Keratinocyte (primary cell): Measurements from ENCODE around the gene HMGCS2.

Experiments
- CTCF ChIP-seq, 3 experiments: IDR thresholded peaks in 1 of 3; conservative IDR thresholded peaks in 1 of 3; optimal IDR thresholded peaks in 1 of 3; 2 replicates in 2 of 3; 3 replicates in 1 of 3; pipeline versions ENCODE3 to v1.5.1; 2011; ENCODE audit warnings: low read length in 3 of 3, mild to moderate bottlenecking in 3 of 3, moderate library complexity in 2 of 3, control low read depth in 1 of 3, inconsistent platforms in 1 of 3; ENCODE audit not compliant: insufficient read depth in 2 of 3; ENCODE audit errors: extremely low read depth in 1 of 3
- EZH2 ChIP-seq: IDR thresholded peaks from one replicate; pipeline ENCODE4 v1.6.1; 2012; ENCODE audit warnings: inconsistent platforms, mild to moderate bottlenecking, low read length, moderate library complexity

- no peak for TF ChIP-seq CTCF (optimal IDR thresholded peaks at IDR 0.05 in 1 of 3, IDR thresholded peaks at IDR 0.05 in 1 of 3, conservative IDR thresholded peaks at IDR 0.05 in 1 of 3; ENCODE audit: extremely low read depth in 1 of 3, insufficient read depth in 2 of 3, low read length in 3 of 3)
- no peak for TF ChIP-seq EZH2
Measured at GRCh38 chr1:119787776-119788175, 19.1 kb upstream of the HMGCS2 start.
